IPS-11a (cell line): ENCODE results near the gene ZNF791.
A peak's percentile ranks its signal among the peaks of the same experiment; 100 is the strongest.
"Not testable (repeated sequence)": the region's sequence is repeated elsewhere in the genome, so short reads cannot be mapped to it uniquely, and the experiment has no call there.

Experiments used
- H3K4me3 ChIP-seq: one replicate; pipeline ENCODE4 v1.5.1; 2013; ENCODE audit warnings: low read depth, low read length, control low read depth

Gene ZNF791

DNA sequence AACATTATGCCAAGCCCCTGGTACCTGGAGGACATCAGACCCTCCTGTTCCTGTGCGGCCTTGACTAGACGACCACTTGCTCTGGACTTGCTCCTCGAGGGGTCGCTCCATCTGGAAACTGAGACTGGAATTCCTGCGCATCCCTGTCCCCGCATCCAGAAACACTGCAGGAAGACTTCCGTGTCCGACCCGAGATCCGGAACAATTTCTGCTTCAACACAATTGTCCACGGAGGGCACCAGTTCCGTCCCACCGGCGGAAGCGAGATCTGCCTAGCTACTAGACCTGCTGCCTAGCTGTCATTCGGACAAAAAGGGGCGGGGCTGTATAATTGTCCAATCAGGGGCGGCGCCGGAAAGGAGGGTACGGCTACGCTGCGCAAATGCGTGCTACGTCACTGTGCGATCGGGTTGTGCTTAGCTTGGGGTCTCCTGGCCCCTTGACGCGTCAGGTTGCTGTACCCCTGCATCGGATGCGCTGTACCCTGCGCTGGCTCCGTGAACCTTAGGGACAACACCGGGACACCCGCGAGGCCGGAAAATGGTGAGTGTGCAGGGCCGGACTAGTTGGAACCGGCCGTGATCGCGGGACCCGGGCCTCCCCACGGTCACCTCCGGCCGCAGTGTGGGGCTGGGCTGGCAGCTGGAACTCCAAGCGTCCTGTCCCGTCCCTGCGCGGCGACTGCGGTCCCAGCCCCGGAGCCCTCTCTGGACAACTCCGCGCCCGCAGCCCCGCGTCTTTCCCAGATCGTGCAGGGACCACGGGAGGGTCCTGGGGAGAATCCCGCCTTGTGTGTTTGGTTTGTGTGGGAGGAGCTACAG is at the start of gene ZNF791, which contains the start of gene ZNF490:
TSS of gene ZNF791 (plus strand) at position 381 of the 821 bp plus-strand sequence. CDS start at position 541, 160 bp downstream.
TSS of gene ZNF490 (minus strand) at position 274 of the 821 bp plus-strand sequence. CDS start at position 141, 133 bp downstream.
- peak within 1 kb of the TSS; percentile 99 for H3K4me3 ChIP-seq

DNA sequence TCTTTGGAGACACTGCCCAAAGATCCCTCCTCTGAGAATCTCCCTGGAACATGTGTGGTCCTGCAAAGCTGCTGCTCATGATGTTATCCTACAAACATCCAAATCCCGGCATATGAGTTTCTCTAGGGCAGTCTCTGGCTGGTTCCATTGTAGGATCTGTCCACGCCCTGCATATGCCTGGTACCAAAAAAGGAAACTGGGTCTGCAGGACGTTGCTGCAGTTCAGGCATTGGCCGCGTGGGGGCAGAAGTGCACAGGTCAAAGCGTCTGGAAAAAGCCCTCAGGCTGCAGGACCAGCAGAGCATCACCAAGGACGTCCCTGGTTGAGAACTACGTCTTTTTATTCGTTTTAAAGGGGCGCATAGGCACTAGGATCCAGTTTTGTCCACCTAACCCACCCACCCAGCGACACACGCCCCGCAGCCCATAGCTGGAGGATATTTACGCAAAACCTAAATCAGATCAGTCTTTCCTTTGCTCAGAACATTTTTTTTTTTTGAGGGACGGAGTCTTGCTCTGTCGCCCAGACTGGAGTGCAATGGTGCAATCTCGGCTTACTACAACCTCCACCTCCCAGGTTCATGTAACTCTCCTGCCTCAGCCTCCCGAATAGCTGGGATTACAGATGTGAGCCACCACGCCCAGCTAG is 46.6 kb upstream of the ZNF791 start:
- no peak overlapping the region for H3K4me3 ChIP-seq

DNA sequence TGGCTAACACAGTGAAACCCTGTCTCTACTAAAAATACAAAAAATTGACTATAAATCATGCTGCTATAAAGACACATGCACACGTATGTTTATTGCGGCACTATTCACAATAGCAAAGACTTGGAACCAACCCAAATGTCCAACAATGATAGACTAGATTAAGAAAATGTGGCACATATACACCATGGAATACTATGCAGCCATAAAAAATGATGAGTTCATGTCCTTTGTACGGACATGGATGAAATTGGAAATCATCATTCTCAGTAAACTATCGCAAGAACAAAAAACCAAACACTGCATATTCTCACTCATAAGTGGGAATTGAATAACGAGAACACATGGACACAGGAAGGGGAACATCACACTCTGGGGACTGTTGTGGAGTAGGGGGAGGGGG is 44.3 kb upstream of the ZNF791 start:
- H3K4me3 ChIP-seq, result not testable (repeated sequence)

DNA sequence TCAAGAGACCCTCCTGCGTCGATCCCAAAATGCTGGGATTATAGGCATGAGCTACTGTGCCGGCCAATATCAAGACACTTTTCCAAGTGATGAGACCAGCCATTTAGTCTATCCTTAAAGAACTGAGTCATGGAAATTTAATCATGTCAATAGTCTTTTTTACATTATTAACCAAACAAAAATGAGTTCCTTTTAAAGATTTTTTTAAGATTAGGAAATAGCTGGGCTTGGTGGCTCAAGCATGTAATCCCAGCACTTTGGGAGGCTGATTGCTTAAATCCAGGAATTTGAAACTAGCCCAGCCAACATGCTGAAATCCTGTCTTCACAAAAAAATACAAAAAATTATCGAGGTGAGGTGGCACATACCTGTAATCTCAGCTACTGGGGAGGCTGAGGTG is 42.8 kb upstream of the ZNF791 start:
- no peak overlapping the region for H3K4me3 ChIP-seq

DNA sequence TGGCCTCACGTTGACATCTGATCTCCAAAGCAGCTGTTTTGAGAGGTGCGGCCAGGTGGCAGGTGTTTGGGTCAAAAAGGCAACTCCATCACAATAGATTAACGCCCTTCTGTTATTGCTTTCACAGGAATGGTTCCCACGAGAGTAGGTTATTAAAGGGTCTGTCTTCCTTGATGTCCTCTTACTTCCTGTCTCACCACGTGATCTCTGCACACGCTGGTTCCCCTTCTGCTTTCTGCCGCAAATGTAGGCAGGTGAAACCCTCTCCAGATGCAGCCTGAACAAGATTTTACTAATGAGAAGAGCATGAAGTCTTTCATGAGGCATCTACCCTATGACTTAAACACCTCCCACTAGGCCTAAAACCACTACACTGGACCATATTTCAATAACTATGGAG is 36.7 kb upstream of the ZNF791 start:
- H3K4me3 ChIP-seq, result no peak overlapping the region

DNA sequence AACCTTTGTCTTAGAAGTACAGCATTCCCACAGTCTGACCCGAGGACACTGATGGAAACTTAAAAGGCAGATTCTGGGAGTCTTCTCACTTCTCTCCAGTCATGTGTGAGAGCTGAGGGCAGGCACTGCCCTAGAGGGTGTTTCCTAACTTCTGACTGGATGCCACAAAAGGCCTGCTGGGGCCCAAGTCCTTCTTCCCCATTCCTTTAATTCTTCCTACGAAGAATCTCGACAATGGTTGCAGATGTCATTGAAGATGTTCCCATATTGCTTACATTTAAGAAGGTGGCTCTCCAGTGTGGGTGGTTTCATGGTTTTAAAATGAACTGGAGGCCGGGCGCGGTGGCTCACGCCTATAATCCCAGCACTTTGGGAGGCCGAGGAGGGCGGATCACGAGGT is 32.1 kb upstream of the ZNF791 start:
- no peak overlapping the region for H3K4me3 ChIP-seq

DNA sequence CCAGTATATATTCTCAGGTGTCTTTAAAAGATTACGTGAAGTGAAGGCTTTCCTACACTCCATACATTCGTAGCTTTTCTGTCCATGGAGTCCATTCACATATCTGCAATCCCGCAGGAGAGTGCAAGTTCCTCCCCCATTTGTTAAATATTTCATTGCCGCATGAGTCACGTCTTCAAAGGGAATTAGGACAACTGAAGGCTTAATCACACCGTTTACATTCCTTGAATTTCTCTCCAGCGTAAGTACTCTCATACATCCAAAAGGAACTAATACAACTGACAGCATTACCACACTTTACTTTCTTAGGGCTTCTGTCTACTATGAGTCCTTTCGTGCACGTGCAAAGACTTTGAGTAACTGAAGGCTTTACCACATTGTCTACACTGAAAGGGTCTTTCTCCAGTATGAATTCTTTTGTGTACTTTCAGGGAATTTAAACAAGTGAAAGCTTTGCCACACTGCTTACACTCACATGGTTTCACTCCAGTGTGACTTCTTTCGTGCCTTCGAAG is 30.5 kb upstream of the ZNF791 start:
- no peak overlapping the region for H3K4me3 ChIP-seq

DNA sequence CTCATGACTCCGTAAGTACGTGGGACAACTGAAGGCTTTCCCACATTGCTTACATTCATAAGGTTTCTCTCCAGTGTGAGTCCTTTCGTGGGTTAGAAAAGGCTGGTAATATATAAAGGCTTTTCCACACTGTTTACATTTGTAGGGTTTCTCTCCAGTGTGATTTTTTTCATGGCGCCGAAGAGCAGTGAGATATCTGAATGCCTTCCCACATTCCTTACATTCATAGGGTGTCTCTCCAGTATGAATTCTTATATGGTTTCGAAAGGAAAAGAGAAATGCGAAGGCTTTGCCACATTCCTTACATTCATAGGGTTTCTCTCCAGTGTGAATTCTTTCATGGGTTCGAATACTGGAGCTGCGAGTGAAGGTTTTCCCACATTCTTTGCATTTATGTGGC is 29.6 kb upstream of the ZNF791 start:
- H3K4me3 ChIP-seq, result no peak overlapping the region

DNA sequence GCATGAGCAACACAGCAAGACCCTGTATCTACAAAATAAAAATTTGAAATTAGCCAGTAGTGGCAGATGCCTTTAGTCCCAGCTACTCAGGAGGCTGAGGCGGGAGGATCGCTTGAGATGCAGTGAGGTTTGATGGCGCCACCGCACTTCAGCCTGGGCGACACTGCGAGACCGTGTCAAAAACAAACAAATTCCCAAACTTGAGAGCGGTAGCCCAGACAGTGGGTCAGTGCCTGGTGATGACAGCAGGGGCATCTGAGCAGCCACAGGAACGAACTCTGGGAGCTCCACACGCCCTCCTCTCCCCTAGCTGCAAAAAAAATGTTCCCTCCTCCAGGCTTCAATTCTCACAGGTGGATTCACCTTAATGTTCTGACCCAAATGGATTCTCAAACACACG is 14.2 kb upstream of the ZNF791 start:
- H3K4me3 ChIP-seq, result no peak overlapping the region

DNA sequence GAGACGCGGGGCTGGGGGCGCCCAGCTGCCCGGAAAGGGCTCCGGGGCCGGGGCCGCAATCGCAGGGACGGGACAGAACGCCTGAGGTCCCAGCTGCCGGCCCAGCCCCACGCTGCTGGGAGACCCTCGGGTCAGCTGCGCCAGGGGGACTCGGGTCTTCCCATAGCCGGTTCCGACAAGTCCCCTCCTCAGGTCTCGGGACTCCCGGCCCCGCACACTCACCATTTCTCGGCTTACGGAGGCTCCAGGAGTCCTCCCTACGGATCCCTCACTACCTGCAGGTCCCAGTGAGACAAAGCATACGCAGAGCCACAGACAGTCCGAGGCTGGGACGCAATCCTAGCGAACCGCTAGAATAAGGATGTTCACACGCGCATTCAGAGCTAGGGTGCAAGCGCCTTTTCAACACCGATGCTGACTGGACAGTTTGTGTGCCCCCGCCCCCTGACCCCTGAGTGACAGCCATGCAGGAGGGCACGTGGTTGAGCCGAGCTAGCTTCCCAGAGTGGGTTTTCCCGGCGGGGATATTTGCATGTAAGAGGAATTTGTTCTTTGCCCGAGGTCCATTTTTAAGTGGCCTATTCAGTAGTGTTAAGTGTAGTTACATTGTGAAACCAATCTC is 13.7 kb upstream of the ZNF791 start:
- no peak overlapping the region for H3K4me3 ChIP-seq

DNA sequence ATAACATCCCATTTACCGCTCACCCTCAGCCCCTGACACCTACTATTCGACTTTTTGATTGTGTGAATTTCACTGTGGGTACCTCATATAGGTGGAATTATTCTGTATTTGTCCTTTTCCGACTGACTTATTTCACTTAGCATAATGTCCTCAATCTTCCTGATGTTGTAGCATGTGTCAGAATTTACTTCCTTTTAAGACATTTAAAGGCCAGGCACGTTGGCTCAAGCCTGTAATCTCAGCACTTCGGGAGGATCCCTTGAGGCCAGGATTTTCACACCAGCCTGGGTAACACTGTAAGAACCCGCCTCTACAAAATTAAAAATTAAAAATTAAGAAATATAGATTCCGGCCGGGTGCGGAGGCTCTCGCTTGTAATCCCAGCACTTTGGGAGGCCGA is 13.1 kb upstream of the ZNF791 start:
- H3K4me3 ChIP-seq, result no peak overlapping the region

DNA sequence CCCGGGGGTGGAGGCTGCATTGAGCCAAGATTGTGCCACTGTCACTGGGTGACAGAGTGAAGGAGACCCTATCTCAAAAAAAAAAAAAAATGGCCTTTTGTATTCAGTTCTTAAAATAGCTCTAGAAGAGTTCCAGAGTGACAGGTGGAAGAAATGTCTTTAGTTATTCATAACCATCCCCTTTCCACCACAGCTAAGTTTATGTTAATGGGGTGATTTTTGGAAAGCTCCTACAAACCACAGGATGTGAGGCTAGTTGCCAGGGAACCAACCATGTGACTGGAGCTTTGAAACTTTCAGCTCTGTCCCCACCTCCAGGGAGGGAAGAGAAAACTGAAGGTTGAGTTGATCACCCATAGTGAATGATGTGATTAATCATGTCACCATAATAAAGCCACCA is 7.0 kb upstream of the ZNF791 start:
- H3K4me3 ChIP-seq, result no peak overlapping the region

DNA sequence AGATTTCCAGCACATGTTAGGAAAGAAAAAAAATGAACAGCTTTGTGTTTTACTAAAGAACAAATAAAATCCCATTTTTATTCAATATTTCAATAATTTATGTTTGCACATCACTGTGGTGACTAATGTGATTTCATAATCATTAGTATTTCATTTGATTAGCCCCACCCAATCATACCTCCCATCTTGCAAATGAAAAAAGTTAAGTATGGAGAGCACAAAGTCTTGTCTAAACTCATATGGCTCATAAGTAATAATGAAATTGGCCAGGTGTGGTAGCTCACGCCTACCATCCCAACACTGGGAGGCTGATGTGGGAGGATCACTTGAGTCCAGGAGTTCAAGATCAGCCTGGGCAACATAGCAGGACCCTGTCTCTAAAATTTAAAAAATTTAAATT is 3.9 kb upstream of the ZNF791 start:
- H3K4me3 ChIP-seq, result no peak overlapping the region

DNA sequence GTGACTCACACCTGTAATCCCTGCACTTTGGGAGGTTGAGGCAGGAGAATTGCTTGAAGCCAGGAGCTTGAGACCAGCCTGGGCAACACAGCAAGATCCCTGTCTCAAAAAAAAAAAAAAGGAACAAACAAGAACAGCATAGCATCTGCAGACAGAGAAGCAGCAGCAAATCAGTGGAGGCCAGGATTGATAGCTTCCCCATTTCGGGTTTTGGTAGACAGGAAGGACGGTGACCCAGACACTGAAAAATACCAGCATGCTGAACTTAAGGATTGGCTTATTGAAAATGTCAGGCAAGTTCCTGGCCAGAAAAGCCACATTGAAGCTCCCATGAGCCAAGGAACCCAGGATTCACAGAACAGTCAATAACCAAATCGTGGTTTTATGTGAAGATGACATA is 3.1 kb upstream of the ZNF791 start:
- H3K4me3 ChIP-seq, result no peak overlapping the region

DNA sequence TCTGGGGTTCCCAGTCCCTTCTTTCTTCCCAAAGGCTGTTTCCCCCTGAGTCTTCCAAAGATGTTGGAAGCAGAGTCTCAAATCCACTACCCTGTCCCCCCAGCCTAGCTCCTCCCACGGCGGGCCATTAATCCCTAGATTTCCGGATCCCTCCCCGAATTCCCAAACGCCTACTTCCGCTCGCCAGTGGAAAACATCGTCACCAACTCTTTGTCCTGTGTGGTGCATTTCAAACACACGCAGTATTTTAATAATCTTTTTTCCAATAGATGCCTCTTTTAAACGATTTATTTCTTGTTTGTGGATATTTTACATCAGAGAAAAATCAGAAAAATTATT is 610 bp downstream of the ZNF791 start:
- peak overlapping the region; percentile 99 for H3K4me3 ChIP-seq

DNA sequence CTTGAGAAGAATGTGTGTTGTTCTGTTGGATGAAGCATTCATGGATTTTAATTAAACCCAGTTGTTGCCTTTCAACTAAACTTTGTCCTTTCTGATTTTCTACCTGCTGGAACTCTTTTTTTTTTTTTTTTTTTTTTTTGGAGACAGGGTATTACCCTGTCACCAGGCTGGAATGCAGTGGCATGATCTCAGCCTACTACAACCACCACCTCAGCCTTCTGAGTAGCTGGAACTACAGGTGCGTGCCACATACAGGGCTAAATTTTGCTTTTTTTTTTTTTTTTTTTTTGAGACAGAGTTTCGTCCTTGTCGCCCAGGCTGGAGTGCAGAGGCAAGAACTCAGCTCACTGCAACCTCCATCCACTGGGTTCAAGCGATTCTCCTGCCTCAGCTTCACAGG is 6.9 kb downstream of the ZNF791 start:
- no peak overlapping the region for H3K4me3 ChIP-seq

DNA sequence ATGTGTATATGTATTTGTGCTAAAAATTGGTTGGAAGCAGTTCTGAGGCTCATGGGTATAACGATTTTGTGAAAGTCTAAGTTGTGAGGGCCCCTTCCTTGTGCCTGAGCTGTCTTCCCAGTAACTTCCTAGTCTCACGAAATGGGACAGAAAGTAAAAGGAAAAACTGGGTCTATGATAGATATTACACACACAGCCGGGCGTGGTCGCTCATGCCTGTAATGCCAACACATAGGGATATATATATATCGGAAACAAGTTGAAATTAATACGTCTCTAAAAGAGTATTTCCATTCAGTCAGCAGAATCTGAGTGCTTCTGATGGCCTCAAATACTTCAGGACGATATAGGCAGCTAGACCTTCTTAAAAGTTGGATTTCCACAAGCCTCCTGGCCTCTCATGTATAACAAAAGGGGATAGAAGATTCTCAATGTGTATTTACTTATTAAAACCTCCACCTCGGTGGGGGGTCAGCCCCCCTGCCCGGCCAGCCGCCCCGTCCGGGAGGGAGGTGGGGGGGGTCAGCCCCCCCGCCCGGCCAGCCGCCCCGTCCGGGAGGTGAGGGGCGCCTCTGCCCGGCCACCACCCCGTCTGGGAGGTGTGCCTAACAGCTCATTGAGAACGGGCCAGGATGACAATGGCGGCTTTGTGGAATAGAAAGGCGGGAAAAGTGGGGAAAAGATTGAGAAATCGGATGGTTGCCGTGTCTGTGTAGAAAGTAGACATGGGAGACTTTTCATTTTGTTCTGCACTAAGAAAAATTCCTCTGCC is 10.7 kb downstream of the ZNF791 start:
- H3K4me3 ChIP-seq, result not testable (repeated sequence)

DNA sequence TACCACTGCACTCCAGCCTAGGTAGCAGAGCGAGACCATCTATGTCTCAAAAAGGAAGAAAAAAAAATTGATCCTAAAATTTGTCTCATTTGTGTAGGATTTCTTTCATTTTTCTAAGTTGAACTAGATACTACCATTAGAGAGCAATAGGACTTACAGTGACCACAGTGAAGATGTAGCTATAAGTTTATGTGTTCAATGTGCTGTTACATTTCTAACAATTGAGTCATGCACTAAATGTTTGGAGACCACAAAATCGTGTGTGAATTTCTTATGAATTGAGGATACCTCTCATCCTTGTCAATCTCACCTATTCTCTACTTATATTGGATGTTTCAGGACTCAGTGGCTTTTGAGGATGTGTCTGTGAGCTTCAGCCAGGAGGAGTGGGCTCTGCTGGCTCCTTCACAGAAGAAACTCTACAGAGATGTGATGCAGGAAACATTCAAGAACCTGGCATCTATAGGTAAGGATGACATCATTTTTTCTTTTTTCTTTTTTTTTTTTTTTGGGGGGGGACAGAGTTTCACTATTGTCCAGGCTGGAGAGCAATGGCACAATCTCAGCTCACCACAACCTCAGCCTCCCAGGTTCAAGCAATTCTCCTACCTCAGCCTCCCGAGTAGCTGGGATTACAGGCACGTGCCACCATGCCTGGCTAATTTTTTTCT is 12.8 kb downstream of the ZNF791 start:
- H3K4me3 ChIP-seq, result no peak overlapping the region

DNA sequence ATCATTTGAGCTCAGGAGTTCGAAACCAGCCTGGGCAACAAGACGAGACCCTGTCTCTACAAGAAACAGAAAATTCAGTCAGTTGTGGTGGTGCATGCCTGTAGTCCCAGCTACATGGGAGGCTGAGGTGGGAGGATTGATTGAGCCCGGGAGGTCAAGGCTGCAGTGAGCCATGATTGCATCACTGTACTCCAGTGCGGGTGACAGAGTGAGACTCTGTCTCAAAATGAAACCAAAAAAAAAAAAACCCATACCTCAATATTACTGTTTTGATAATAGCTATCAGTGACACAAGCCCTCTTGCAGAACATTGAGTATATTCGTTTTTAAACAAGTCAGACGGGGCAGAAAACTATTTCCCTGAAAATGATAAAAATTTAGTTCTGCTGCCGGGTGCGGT is 16.2 kb downstream of the ZNF791 start:
- H3K4me3 ChIP-seq, result no peak overlapping the region
